Lower lobe of right lung (tissue), 2 donors: ENCODE results near the gene EMID1. TPM values are rescaled to one million over a fixed set of nuclear protein-coding genes. Genes with fewer than 3 reads are reported as not detected.

Experiments
- ATAC-seq, 2 donors: fragments of 200-7000 bp; cut with Tn5 transposase; one replicate each; pipeline ENCODE4 v1.9.1; 2020 to 2022; ENCODE audit warnings: mild to moderate bottlenecking in 2 of 2, moderate library complexity in 2 of 2
- DNase-seq: peaks from one replicate; pipeline ENCODE4 v3.0.0-alpha.2; 2020
- H3K27ac ChIP-seq: fragments of 200-600 bp; one replicate; pipeline ENCODE4 v1.8.0; 2022
- H3K27me3 ChIP-seq: fragments of 200-600 bp; one replicate; pipeline ENCODE4 v1.8.0; 2022; ENCODE audit warnings: low read depth
- H3K36me3 ChIP-seq: fragments of 200-600 bp; one replicate; pipeline ENCODE4 v1.8.0; 2022; ENCODE audit warnings: mild to moderate bottlenecking
- H3K4me1 ChIP-seq: fragments of 200-600 bp; one replicate; pipeline ENCODE4 v1.8.0; 2022
- H3K4me3 ChIP-seq: fragments of 200-600 bp; one replicate; pipeline ENCODE4 v1.8.0; 2022; ENCODE audit warnings: mild to moderate bottlenecking
- H3K9me3 ChIP-seq: fragments of 200-600 bp; one replicate; pipeline ENCODE4 v1.8.0; 2022
- intact Hi-C: fragments of 100-400 bp; cut with DNase I; formaldehyde crosslinking; loops from one replicate; pipeline ENCODE4 v1.11.0; 2022
- total RNA-seq: library from RNA; stranded (reverse); fragmentation: NEBNext Ultra II Directional; extraction: Animal tissue kit (Norgen Biotek cat#: 25700); gene quantifications from one replicate; pipeline ENCODE4 v1.2.1, GENCODE V29; 2021
- TF ChIP-seq, protein P1 (sequence below): fragments of 200-600 bp; IDR thresholded peaks from one replicate; pipeline ENCODE4 v1.8.0; 2022; ENCODE audit warnings: antibody characterized with exemption, mild to moderate bottlenecking
- donor health status: DM: no; HTN: yes; CAD: no; lungs with severe emphysema.

Gene EMID1
- total RNA-seq, 1 donor from 2014 or later = 8.2 TPM

DNA sequence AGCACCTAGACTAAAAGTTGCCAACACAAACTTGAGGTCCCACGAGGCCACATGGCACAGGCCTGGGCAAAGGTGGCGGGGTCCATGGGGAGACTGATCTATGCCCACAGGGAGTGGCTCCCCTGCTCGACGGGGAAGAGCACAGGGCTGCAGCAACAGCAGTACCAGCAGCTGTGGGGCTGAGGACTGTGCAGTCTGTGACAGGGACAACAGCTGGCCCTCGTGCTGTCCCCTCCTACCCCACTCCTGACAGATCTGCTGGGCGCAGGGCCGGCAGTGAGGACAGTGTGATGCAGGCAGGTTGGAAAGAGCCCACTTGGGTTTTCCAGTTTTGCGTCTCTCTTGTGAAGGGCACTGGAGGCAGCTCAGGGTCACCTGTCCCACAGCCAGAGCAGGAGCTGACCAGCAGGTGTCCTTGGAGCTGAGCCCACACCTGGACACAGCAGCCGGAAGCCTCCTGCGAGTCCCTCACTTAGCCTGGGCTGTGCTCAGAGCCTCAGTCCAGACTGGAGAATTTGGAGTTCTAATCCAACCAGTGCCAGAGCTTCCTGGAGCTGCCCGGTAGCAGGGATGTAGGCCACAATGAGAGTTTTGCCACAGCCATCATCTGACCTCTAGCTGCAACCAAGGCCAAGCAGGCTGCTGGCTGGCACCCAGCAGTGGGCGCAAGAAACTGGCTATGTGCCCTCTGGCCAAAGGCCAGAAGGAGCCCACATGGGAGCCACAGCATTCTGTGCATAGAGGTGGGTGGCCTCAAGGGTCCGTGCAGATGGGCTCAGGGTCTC lies 97.2 kb downstream of the EMID1 start:
- TF ChIP-seq, protein P1, sequence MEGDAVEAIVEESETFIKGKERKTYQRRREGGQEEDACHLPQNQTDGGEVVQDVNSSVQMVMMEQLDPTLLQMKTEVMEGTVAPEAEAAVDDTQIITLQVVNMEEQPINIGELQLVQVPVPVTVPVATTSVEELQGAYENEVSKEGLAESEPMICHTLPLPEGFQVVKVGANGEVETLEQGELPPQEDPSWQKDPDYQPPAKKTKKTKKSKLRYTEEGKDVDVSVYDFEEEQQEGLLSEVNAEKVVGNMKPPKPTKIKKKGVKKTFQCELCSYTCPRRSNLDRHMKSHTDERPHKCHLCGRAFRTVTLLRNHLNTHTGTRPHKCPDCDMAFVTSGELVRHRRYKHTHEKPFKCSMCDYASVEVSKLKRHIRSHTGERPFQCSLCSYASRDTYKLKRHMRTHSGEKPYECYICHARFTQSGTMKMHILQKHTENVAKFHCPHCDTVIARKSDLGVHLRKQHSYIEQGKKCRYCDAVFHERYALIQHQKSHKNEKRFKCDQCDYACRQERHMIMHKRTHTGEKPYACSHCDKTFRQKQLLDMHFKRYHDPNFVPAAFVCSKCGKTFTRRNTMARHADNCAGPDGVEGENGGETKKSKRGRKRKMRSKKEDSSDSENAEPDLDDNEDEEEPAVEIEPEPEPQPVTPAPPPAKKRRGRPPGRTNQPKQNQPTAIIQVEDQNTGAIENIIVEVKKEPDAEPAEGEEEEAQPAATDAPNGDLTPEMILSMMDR = no peak
- ATAC-seq = no peak
- peak overlapping the region; percentile 41 for H3K27ac ChIP-seq

DNA sequence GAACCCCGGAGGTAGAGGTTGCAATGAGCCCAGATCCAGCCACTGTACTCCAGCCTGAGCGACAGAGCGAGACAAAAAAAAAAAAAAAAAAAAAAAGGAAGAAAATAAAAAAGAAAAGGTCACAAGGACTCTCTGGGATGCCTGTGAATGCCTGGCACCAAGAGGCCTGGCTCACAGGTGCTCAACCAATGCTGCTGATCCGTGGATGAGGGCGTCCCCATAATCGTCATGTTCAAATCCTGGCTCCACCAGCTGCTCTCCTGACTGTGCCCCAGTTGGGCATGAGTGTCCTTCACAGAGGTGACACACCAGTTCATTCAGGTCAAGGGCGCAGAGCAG lies 100.1 kb downstream of the EMID1 start:
- Histone ChIP-seq H3K27me3 (no peaks in the 10 kb centered on the region), H3K9me3 (no peaks in the 10 kb centered on the region), H3K36me3 (peaks cover 4% of the 10 kb centered on the region), H3K4me1 (peaks cover 51% of the 10 kb centered on the region), H3K27ac (peak overlapping the region; percentile 90), H3K4me3 (peak overlapping the region; percentile 91)
- ATAC-seq (no peak), DNase-seq (no peak)
- TF ChIP-seq, protein P1 = no peak
- intact Hi-C loops = no loop called here

More for the DNA sequence above, 97.2 kb downstream of the EMID1 start:
- H3K9me3 ChIP-seq = no peaks in the 10 kb centered on the region
- DNase-seq = no peak
- H3K27me3 ChIP-seq = no peaks in the 10 kb centered on the region
- H3K36me3 ChIP-seq = peaks cover 33% of the 10 kb centered on the region
- H3K4me1 ChIP-seq = peaks cover 22% of the 10 kb centered on the region
- intact Hi-C loops = no loop called here
- no peak overlapping the region for H3K4me3 ChIP-seq

DNA sequence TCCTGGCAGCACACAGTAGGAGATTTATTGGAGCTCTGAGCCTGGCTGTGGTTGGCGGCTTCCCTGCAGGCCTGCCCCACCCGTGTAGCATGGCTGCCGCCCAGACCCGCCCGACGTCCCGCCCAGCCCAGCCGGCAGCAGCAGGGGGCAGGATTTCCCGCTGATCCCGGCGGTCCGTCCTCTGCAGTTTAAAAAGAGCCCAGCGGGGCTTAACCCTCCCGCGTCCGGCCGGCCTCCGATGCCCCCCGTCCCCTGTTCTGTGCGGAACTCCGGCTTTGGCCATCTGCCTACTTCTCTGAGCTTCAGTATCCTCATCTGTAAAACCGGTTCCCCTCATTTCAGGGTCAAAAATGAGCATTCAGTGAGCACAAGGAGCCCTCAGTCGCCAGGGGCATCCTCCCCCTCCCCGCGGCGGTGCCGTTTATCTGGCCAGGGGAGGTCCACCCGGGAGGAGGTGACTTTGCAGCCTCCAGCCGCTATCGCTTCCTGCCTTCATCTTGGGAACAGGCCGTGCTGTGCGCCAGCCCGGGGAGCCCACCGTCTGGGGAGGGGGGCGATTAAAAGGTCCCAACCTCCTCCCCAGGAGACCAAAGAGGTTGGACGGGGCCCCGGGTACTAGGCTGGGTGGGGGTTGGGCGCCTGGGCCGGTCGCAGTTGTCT lies 100.6 kb downstream of the EMID1 start, which contains the start of gene GAS2L1:
Gene GAS2L1, plus strand, starts transcription at position 476 of the 660 bp plus-strand sequence. CDS start 1,456 bp downstream, outside the sequence.
- H3K4me1 ChIP-seq = peaks cover 56% of the 10 kb centered on the region
- TF ChIP-seq, protein P1 = peak; percentile 77
- H3K27me3 ChIP-seq = no peaks in the 10 kb centered on the region
- intact Hi-C loops = no loop called here
- ATAC-seq = peak; percentile 79 to 80
- no peaks in the 10 kb centered on the region for H3K9me3 ChIP-seq
- DNase-seq = peak; percentile 86
- H3K27ac ChIP-seq = peak within 1 kb of the TSS; percentile 90
- H3K36me3 ChIP-seq = no peaks in the 10 kb centered on the region
- H3K4me3 ChIP-seq = peak within 1 kb of the TSS; percentile 91

DNA sequence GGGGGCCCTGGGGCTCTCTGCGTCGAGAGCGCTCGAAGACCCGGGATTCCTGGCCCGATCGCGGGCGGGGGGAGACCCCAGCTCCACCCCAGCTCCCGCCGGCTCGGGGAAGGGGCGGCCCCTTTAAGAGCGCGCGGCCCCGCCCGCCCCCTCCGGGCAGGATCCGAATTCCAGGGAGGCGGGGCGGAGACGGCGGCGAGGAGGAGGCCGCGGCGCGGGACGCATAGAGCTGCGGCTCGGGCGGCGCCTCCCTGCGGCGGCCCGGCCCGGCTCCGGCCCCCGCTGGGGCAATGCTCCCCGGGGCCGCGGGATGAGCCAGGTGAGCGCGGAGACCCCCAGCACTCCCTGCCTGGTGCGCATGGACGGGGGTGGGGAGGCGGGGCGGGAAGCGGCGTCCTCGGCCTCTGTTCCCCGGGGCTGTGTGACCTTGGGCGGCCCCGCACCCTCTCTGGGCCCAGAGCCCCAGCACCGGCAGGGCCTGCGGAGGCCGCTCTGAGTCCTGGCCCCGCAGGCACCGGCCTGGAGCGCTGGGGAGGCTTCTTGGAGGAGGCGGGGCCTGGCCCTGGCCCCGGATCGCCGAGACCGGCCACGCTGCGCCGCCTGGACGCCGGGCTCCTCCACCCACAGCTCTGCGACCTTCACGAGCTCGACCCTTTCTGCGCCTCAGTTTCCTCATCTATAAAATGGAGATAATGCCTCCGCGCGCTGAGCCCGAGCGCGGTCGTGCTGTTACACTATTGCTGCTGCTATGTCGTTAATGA lies 101.3 kb downstream of the EMID1 start:
- H3K27ac ChIP-seq = peak overlapping the region; percentile 90
- DNase-seq (peak; percentile 86), ATAC-seq (peak; percentile 78 to 83)
- peaks cover 63% of the 10 kb centered on the region for H3K4me1 ChIP-seq
- intact Hi-C loops = no loop called here
- TF ChIP-seq, protein P1 = no peak
- peak overlapping the region; percentile 91 for H3K4me3 ChIP-seq
- H3K36me3 ChIP-seq = peaks cover under 1% of the 10 kb centered on the region
- no peaks in the 10 kb centered on the region for H3K9me3 ChIP-seq
- H3K27me3 ChIP-seq = no peaks in the 10 kb centered on the region

DNA sequence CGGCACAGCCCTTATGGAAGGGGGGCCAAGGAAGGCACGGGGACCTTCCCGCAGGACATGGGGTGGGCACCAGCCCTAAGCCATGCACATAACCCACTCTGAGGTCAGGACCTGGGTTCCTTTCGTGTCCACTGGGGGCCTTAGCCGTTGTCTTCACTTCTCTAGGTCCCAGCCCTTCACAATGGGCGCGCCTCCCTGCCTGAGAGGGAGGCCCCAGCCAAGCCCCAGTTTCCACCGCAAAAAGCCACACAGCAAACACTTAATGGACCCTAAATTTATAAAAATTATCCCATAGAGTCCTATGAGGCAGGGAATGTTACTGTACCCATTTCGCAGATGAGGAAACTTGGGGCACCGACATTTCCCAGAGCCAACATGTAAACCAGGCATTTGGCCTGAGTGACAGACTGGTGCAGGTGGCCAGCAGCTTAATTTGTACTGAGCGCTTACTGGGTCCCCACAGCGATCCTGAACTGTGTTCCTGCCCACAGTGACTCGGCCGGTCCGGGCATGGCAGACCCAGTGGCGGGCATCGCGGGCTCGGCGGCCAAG lies 102.0 kb downstream of the EMID1 start:
- ATAC-seq (no peak), DNase-seq (no peak)
- intact Hi-C loops = no loop called here
- Histone ChIP-seq H3K27ac (peak overlapping the region; percentile 90), H3K9me3 (no peaks in the 10 kb centered on the region), H3K27me3 (no peaks in the 10 kb centered on the region), H3K4me3 (peak overlapping the region; percentile 91), H3K4me1 (peaks cover 68% of the 10 kb centered on the region), H3K36me3 (peaks cover 6% of the 10 kb centered on the region)
- TF ChIP-seq, protein P1 = no peak
